Measurements from ENCODE around the gene FRS3.
"Not testable (repeated sequence)": the region's sequence is repeated elsewhere in the genome, so short reads cannot be mapped to it uniquely, and the experiment has no call there.

Gene FRS3

GRCh38 chr6:41779788-41780550 lies at the start of gene FRS3:
Gene FRS3, minus strand, starts transcription at chr6:41779900. Its CDS starts 2,913 bp downstream, at chr6:41776987.
- DNase-seq: peak; percentile 83 to 93

- DNase-seq: no peak
These were observed 46.8 kb upstream of the FRS3 start for GRCh38 chr6:41826343-41827022.

- no peak for DNase-seq
These were observed 45.2 kb upstream of the FRS3 start for GRCh38 chr6:41824571-41825569.

GRCh38 chr6:41823178-41823577 lies 43.5 kb upstream of the FRS3 start:
- no peak for DNase-seq

- no peak for DNase-seq
These were observed 42.3 kb upstream of the FRS3 start for GRCh38 chr6:41822021-41822420.

- no peak for DNase-seq
These were observed 41.6 kb upstream of the FRS3 start for GRCh38 chr6:41821266-41821665.

GRCh38 chr6:41818271-41819054 lies 38.8 kb upstream of the FRS3 start:
- DNase-seq: peak; percentile 87 to 95

GRCh38 chr6:41815587-41815986 lies 35.9 kb upstream of the FRS3 start:
- DNase-seq: no peak

GRCh38 chr6:41814629-41815028 lies 34.9 kb upstream of the FRS3 start:
- peak in 1 of 2 experiments; percentile 73 for DNase-seq

GRCh38 chr6:41813956-41814355 lies 34.3 kb upstream of the FRS3 start:
- no peak for DNase-seq

GRCh38 chr6:41813469-41813868 lies 33.8 kb upstream of the FRS3 start:
- peak in 1 of 2 experiments; percentile 51 for DNase-seq

- DNase-seq: not testable (repeated sequence)
These were observed 32.2 kb upstream of the FRS3 start for GRCh38 chr6:41811946-41812345.

- DNase-seq: no peak
These were observed 31.4 kb upstream of the FRS3 start for GRCh38 chr6:41811095-41811494.

- no peak for DNase-seq
These were observed 26.4 kb upstream of the FRS3 start for GRCh38 chr6:41805830-41806774.

- no peak for DNase-seq
These were observed 21.7 kb upstream of the FRS3 start for GRCh38 chr6:41801380-41801779.

GRCh38 chr6:41799559-41799911 lies 19.8 kb upstream of the FRS3 start:
- no peak for DNase-seq

GRCh38 chr6:41798901-41799558 lies 19.3 kb upstream of the FRS3 start:
- DNase-seq: no peak

- no peak for DNase-seq
These were observed 16.8 kb upstream of the FRS3 start for GRCh38 chr6:41796474-41796873.

GRCh38 chr6:41791984-41792383 lies 12.3 kb upstream of the FRS3 start:
- no peak for DNase-seq

- DNase-seq: no peak
These were observed 11.6 kb upstream of the FRS3 start for GRCh38 chr6:41791305-41791704.

- DNase-seq: no peak
These were observed 10.3 kb upstream of the FRS3 start for GRCh38 chr6:41790045-41790444.
